Jurkat, Clone E6-1 (cell line): ENCODE data around the gene ZNF672.
A peak's percentile ranks its signal among the peaks of the same experiment; 100 is the strongest.
"Not testable (repeated sequence)": the region's sequence is repeated elsewhere in the genome, so short reads cannot be mapped to it uniquely, and the experiment has no call there.

Experiments used
- DNase-seq: peaks from one replicate; pipeline ENCODE4 v3.0.0-alpha.2; 2011; ENCODE audit warnings: low read depth, low spot score
- H3K4me3 ChIP-seq: 2 replicates; pipeline ENCODE4 v1.5.1; 2011; ENCODE audit warnings: mild to moderate bottlenecking, low read length, control low read depth, moderate library complexity

ZNF672 gene

DNA sequence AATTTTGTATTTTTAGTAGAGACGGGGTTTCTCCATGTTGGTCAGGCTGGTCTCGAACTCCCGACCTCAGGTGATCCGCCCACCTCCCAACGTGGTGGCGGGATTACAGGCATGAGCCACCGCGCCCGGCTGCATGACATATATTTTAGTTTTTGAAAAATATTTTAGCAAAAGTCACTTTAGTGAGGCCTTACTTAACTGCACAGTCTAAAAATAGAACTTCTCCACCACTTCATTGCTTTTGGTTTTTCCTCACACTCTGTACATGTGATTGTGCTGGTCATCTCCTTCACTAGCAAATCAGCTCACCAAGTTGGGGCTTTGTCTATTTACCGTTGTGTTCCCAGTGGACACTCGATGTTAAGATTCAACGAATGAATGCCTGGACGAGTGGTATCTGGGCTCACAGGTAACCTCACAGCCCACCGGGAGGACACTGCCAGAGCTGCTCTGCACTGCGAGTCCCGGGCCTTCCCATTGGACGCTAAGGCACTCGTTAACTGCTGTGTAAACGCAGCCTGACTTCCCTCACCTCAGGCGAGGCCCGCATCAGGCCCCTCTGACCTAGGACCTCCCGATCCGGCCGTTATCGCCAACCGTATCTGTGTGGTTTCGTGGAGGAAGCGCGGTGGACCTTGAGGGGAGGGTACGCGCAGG, 34.9 kb downstream of the ZNF672 start:
- DNase-seq, result peak; percentile 59
- H3K4me3 ChIP-seq, result peak overlapping the region; percentile 91

DNA sequence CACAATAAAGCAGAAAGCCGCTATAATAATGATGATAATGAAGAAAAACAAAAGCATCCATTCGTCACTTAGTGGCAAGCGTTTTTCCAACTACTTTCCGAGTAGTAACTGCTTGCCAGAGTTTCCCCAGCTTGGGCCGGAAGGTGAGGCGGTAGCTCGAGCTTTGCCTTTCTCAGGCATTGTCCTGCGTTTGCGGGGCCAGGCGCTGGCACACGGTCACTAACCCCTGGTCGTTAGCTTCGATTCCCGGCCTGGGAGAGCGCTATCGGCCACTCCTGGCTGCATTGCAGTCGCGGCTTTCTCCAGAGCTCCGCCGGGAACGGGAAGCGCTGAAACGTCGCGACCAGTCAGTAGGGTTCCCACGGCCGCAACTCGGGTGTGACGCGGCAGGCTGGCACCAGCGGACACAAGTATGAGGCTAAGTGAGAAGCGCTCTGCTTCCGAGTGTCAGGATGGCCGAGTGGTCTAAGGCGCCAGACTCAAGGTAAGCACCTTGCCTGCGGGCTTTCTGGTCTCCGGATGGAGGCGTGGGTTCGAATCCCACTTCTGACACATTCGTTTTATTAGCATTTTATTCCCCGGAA, 35.5 kb downstream of the ZNF672 start:
- peak; percentile 94 for DNase-seq
- H3K4me3 ChIP-seq, result peak overlapping the region; percentile 91

DNA sequence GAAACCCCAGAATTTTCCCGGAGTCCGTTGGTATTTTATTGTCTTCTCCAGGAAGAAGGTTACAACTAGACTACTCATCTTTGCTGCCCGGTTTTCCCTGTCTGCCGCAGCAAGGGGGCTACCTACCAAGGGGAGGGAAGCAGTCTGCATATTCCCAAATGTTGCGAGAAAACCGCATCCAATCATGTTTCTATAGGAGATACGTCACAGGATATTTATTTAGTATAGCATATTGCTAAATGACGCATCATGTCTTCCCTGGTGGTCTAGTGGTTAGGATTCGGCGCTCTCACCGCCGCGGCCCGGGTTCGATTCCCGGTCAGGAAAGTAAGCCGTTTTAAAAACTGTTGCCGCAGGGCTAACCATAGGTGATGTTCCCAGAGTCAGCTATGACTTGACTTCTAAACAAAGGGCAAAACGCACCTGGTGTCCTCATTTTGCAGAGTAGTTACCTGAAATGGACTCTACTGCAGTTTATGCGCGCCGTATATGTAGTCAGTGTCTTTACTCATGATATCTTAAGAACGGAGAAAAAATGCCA, 36.0 kb downstream of the ZNF672 start:
- peak overlapping the region; percentile 91 for H3K4me3 ChIP-seq
- DNase-seq, result peak; percentile 88

DNA sequence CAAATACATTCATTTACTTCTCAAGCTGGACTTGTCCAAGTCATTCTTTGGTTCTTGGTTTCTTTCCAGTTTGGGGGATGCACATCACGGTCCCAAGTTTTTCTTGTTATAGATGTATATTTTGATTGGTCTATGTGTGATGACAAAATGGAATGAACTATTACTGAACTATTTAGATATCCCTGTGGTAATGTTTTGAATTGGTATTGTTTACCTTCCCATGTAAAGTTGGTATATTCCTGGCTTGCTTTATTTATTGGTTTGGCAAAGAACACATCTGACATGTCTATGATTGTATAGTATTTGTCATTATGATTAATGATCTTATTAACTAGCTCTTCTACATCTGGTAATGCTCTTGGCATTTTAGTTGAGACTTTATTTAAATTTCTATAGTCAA, 43.2 kb downstream of the ZNF672 start:
- no peak for DNase-seq
- H3K4me3 ChIP-seq, result no peak overlapping the region

DNA sequence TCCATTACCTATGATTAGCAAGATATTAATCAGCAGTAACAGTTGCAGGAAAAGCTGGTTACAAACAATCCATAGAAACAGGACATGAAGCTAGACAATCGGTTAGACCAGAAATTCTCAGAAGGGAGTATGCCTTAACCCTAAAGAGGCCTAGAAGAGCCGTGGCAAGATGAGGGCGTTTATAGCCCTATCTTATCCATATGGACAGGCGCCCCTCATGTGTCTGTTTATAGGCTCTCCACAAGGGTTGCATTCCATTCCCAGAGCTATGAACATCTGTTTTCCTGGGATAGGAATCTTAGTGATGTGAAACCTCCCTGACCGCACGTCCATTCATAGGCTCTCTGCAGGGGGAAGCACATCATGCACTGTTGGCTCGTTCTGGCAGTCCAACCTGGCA, 44.4 kb downstream of the ZNF672 start:
- not testable (repeated sequence) for H3K4me3 ChIP-seq, DNase-seq

DNA sequence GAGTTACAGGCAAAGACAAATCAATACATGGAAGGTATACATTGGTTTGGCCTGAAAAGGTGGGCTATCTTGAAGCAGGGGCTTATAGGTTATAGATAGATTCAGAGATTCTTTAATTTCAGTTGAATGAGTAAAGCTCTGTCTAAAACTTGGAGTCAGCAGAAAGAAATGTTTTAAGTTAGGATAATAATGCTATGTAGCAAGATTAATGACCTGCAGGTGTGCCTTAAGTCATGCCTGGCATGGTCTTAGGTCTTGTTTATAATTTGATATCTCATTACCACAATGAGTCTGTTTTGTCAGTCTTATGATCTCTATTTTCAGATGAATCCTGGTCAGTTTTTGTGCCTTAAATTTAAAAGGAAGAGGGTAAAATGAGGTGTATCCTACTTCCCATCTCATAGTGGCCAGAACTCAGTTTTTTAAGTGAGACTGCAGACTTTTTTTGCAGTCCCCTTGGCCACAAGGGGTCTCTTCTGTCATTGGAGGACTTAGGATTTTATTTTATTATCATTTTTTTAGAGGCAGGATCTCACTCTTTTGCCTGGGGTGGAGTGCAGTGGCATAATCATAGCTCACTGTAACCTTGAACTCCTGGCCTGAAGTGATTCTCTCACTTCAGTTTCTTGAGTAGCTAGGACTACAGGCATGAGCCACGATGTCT, 46.7 kb downstream of the ZNF672 start:
- H3K4me3 ChIP-seq, result no peak overlapping the region
- peak; percentile 14 for DNase-seq

DNA sequence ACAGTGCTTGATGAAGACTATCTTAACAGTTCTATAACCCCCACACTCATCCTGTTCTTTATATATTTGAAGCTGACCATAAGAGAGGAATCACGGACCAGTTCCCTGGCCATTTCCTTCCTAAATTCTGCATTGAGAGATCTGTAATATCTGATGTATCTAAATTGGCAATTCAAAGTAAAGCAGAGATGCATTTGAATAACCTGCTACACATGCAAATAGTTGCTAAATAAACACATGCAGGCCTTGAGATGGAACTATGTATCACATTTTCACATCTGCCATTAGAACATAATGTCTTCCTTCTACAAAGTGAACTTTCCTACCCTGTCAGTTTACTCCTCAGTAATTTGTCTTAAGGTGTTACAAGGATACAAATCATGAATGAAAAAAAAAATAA, 47.6 kb downstream of the ZNF672 start:
- no peak overlapping the region for H3K4me3 ChIP-seq
- DNase-seq, result no peak

DNA sequence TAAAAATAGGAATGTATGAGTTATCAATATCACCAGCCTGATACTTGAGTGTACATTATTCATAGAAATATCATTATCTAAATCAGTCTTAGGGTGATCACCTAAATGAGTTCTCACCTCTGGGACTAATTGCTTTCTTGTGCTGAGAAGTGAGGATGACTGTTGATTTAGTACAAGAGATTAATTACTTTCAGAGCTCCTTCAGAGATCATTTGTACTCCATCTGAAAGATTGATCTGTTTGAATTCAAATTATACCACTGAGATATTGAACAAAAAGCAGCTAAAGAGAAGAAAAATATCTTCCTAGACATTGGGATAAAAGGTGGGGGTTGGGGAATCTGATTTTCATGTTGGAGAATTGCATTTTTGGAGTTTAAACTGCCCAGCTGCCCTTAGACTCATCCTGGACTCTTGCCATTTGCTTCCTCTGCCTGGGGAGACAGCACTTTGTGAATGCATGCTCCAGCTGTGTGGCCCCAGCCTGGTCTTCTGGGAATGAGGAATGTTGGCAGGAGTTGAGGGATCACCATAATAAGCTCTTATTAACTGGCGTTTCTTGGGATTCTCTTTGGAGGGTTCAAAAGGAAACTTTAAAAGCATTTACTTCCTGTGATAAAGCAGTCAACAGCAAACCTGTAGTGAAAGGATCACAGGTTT, 48.3 kb downstream of the ZNF672 start:
- no peak overlapping the region for H3K4me3 ChIP-seq
- no peak for DNase-seq

DNA sequence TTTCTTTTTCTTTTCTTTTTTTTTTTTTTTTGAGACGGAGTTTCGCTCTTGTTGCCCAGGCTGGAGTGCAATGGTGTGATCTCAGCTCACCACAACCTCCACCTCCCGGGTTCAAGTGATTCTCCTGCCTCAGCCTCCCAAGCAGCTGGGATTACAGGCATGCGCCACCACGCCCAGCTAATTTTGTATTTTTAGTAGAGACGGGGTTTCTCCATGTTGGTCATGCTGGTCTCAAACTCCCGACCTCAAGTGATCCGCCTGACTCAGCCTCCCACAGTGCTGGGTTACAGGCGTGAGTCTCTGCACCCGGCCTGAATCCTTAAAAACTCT, 51.9 kb downstream of the ZNF672 start:
- not testable (repeated sequence) for DNase-seq, H3K4me3 ChIP-seq

DNA sequence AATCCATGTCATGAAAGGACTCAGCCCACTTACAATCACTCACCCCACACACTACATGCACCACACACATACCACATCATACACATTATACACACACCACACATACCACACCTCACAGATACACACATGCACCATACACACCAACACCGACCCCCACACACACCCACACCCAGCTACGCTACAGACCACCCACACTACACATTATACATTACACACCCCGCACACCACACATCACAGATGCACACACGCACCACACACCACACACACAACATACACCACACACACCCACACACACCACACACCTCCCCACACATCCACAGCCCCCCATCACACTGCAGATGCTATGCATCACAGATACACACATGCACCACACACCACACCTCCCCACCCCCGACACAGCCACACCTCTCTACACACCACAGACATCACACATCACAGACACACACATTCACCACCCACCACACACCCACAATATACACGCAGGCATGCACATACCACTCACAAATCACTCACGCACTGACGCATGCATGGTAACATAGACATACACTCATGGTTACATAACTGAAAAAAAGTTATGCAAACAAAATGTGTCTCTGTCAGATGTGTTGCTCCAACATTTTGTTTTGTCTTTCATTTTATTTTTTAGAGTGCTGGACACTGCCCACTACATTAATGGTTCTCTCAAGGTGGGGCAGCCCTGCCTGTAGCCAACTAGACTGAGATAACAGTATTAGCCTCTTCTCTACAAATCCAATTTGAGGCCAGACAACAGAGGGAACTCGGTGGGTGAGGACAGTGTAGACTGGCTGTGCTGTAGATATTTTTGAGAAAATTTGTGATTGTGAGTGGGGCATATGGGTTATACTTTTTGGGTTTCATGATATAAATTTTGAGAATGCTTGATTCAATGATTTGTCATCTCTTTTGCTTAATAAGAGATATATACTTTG, 52.8 kb downstream of the ZNF672 start:
- DNase-seq, result no peak
- no peak overlapping the region for H3K4me3 ChIP-seq

DNA sequence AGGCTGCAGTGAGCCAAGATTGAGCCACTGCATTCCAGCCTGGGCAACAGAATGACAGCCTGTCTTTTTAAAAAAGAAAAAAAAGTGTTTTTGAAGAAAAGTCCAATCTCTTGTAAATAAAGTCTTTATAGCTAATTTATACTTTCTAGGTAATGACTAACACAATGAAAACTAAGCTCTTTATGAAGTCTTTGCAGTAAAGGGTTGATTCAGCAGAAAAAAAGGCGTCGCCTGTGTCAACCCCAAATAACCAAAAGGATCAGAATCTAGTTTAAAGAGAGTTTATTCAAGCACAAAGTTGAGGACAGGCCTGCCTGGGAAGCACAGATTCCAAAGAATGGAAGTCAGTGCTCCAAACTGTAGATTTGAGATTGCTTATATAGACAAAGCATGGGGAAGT, 53.7 kb downstream of the ZNF672 start:
- no peak overlapping the region for H3K4me3 ChIP-seq
- no peak for DNase-seq

DNA sequence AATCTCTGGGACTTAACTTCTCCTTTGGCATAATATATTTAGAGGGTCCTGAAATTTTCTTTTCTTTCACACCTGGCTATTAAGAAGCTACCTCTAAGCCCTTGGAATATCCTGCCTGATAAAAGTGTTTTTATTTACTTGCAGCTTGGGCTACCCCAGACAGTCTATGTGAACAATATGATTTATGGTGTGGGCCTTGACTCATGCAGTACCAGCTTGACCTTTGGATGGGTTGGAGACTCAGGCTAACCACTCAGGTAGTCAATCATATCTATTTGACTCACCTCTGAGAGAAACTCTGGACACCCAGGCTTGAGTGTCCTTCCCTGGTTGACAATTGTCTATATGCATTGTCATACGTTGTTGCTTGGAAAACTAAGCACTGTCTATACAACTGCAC, 54.6 kb downstream of the ZNF672 start:
- no peak for DNase-seq
- H3K4me3 ChIP-seq, result no peak overlapping the region

DNA sequence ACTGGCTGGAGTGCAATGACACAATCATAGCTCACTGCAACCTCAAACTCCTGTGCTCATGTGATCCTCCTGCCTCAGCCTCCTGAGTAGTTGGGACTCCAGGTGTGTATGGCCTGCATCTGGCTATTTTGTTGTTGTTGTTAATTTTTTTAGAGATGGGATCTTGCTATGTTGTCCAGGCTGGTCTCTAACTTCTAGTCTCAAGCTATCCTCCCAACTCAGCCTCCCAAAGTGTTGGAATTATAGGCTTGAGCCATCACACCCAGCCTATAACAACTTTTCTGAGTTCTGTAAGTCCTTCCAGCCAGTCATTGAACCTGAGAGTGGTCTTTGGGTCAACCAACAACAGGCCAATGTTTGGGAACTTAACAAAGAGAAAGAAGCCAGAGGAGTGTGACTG, 56.8 kb downstream of the ZNF672 start:
- no peak for DNase-seq

DNA sequence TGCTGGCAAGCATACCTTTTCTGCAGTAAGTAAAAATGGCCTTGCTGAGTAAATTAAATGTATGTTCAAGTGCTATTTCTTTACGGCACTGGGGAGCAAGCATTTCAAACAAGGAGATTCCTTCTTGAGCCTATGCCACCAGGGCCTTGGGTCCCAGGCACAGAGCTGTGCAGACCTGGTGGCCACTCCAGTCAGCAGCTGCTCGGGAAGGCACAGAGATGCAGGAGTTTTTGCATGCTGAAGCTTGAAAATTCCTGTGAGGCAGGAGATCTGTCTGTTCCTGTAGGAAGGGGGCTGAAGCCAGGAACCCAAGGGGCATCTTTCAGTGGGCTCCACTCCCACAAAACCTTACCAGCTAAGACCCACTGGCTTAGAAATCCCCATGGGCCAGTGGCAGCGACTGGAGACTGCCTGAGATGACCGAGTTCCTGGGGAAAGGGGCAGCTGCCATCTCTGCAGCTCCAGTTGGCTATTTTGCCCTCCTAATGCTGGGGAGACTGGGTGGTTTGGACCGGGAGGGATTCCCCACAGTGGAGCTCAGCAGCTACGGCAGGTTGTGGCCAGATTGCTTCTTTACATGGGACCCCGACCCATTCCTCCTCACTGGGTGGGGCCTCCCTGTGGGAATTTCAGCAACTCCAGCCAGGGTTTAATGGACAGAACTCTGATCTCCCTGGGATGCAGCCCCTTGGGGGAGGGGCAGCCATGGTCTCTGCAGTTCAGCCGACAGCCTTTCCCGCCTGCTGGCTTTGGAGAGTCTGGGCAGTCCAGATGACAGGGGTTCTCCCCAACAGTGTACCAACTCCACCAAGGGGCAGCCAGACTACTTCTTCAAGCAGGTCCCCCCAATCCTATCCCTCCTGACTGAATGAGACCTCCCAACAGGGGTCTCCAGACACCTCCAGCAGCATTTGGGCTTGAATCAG, 59.7 kb downstream of the ZNF672 start:
- no peak overlapping the region for H3K4me3 ChIP-seq
- no peak for DNase-seq

More for the DNA sequence above, 56.8 kb downstream of the ZNF672 start:
- H3K4me3 ChIP-seq, result no peak overlapping the region
